Fibroblast of pulmonary artery (primary cell): Measurements from ENCODE around the gene SETD1A.

Experiments
- DNase-seq: peaks from one replicate; pipeline ENCODE4 v3.0.0-alpha.2; 2010; ENCODE audit warnings: low read depth
- H3K4me3 ChIP-seq: replicated peaks from 2 replicates; pipeline ENCODE4 v1.5.1; 2011; ENCODE audit warnings: low read depth, mild to moderate bottlenecking, control low read depth, low read length, moderate library complexity
- TF ChIP-seq, protein P1 (sequence below): IDR thresholded peaks from 2 replicates; pipeline ENCODE4 v1.5.1; 2011; ENCODE audit warnings: mild to moderate bottlenecking, control low read depth, low read length, inconsistent platforms; ENCODE audit errors: missing control alignments

The SETD1A gene

DNA sequence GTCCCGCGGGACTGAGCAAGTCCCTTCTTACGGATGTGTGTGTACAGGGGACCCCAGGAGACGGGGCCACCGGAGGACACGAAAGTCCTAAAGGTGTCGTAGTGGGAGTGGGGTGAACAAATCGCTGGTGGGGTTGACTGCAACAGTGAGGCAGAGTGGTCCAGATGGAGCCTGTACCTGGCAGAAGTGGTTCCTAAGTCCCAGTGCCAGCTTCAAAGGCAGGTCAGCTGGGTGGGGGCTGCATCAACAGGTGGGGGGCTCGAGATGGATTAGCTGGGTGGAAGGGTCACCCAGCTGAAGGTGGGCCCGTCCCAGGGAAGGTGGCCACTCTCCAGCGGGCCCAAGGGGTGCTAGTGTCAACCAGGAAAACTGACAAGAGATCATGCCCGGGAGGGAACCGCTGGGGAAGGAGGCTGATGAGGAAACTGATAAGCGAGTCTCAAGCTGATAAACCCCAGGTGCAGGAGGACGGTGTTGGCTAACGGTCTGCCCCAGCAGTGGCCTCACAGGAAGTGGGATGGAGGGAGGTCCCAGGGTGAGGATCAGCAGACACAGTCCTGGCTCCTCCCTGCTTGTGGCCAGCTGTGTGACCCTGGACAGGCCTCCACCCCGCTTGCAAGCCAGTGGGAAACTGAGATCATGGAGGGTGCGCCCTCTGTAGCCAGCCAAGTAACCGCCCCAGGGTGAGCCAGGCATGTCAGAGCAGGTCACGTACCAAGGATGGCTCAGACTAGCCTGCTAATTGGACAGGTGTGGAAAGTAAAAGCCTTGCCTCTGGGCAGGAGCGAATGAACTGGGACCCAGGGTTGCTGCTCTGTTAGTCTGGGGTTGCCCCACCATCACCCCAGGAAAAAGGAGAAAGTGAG is 7.7 kb upstream of the SETD1A start:
- peak; percentile 80 for DNase-seq
- H3K4me3 ChIP-seq: peak overlapping the region; percentile 66
- TF ChIP-seq, protein P1, sequence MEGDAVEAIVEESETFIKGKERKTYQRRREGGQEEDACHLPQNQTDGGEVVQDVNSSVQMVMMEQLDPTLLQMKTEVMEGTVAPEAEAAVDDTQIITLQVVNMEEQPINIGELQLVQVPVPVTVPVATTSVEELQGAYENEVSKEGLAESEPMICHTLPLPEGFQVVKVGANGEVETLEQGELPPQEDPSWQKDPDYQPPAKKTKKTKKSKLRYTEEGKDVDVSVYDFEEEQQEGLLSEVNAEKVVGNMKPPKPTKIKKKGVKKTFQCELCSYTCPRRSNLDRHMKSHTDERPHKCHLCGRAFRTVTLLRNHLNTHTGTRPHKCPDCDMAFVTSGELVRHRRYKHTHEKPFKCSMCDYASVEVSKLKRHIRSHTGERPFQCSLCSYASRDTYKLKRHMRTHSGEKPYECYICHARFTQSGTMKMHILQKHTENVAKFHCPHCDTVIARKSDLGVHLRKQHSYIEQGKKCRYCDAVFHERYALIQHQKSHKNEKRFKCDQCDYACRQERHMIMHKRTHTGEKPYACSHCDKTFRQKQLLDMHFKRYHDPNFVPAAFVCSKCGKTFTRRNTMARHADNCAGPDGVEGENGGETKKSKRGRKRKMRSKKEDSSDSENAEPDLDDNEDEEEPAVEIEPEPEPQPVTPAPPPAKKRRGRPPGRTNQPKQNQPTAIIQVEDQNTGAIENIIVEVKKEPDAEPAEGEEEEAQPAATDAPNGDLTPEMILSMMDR: no peak

GRCh38 chr16:30950516-30951065 is 7.0 kb upstream of the SETD1A start:
- no peak for DNase-seq
- TF ChIP-seq, protein P1: no peak
- H3K4me3 ChIP-seq: peak overlapping the region; percentile 66

DNA sequence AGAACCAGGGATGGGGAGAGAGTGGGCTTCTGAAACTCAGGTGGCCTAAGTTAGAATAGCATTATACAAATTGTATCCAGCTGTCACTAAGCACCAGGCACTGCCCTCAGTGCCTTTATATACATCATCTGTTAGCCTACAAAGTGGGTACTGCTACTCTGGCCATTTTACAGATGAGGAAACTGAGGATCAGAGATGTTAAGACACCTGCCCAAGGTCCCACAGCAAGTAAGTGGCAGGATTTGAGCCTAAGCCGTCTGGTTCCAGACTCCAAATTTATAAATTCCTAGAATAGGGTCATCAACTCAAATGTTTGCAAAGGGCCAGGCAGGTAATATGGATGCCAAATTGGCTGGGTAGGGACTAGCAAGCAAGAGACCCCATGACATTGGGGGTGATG is 6.4 kb upstream of the SETD1A start:
- TF ChIP-seq, protein P1: no peak
- H3K4me3 ChIP-seq: no peak overlapping the region
- DNase-seq: no peak

DNA sequence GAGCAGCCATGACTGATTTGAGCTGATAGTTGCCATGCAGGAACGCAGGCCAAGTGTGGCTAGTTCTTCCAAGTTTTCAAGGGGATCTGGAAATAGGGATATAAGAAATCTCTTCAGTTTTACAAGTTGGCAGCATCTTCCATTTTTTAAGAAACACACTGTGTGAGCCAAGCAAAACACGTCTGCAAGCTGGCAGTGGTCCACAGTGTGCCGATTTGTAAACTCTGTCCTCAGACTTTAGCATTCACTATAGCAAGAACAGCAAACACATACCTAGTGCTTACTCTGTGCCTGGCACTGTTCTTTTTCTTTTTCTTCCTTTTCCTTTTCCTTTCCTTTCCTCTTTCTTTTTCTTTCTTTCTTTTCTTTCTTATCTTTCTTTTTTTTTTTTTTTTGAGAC is 5.8 kb upstream of the SETD1A start:
- H3K4me3 ChIP-seq: no peak overlapping the region
- DNase-seq: peak; percentile 87
- TF ChIP-seq, protein P1: no peak

DNA sequence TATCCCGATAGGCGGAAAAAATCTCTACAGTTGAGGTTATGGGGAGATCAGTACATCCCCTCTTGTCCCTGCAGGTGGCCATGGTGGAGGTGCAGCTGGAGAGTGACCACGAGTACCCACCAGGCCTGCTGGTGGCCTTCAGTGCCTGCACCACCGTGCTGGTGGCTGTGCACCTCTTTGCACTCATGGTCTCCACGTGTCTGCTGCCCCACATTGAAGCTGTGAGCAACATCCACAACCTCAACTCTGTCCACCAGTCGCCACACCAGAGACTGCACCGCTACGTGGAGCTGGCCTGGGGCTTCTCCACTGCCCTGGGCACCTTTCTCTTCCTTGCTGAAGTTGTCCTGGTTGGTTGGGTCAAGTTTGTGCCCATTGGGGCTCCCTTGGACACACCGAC is 4.4 kb upstream of the SETD1A start:
- H3K4me3 ChIP-seq: no peak overlapping the region
- TF ChIP-seq, protein P1: no peak
- no peak for DNase-seq

GRCh38 chr16:30953511-30954124 is 3.9 kb upstream of the SETD1A start:
- peak; percentile 79 for DNase-seq
- TF ChIP-seq, protein P1: peak; percentile 77
- no peak overlapping the region for H3K4me3 ChIP-seq

DNA sequence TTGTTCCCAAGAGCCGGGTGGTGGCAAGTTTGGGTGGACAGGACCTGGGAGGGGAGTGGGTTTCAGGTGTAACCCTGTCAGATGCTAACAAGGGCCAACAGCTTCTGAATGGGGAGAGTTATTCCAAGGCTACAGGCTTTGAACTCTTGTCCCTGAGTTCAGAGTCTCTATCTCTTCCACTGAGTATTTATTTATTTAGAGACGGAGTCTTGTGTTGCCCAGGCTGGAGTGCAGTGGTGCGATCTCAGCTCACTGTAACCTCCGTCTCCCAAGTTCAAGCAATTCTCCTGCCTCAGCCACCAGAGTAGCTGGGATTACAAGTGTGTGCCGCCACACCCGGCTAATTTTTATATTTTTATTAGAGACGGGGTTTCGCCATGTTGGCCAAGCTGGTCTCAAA is 2.6 kb upstream of the SETD1A start:
- H3K4me3 ChIP-seq: no peak overlapping the region
- TF ChIP-seq, protein P1: no peak
- no peak for DNase-seq
